H9 (cell line): ENCODE measurements around the gene PPP2R3B. TPM values are rescaled to one million over a fixed set of nuclear protein-coding genes. Genes with fewer than 3 reads are reported as not detected.
"Not testable (repeated sequence)": the region's sequence is repeated elsewhere in the genome, so short reads cannot be mapped to it uniquely, and the experiment has no call there.

Source experiments
- DNase-seq: peaks from one replicate; pipeline ENCODE4 v3.0.0-alpha.2; 2017
- H2AFZ ChIP-seq: one replicate; pipeline ENCODE4 v1.6.1; 2013; ENCODE audit warnings: mild to moderate bottlenecking, low read length, control low read depth, moderate library complexity
- H2AK5ac ChIP-seq: 2 replicates; pipeline ENCODE4 v1.6.1; 2013; ENCODE audit warnings: low read length, control low read depth, mixed read lengths; ENCODE audit not compliant: insufficient read length
- H2BK120ac ChIP-seq: one replicate; pipeline ENCODE4 v1.6.1; 2013; ENCODE audit warnings: low read depth, mild to moderate bottlenecking, low read length, control low read depth, inconsistent platforms; ENCODE audit not compliant: poor library complexity, severe bottlenecking
- H2BK12ac ChIP-seq: 2 replicates; pipeline ENCODE4 v1.6.1; 2013; ENCODE audit warnings: low read length, control low read depth, mixed read lengths, low read depth; ENCODE audit not compliant: insufficient read length
- H2BK15ac ChIP-seq: 2 replicates; pipeline ENCODE4 v1.6.1; 2013; ENCODE audit warnings: low read depth, low read length, control low read depth
- H2BK20ac ChIP-seq: one replicate; pipeline ENCODE4 v1.6.1; 2013; ENCODE audit warnings: low read depth, mild to moderate bottlenecking, low read length, control low read depth, inconsistent platforms; ENCODE audit not compliant: poor library complexity, severe bottlenecking
- H2BK5ac ChIP-seq: 2 replicates; pipeline ENCODE4 v1.6.1; 2013; ENCODE audit warnings: low read length, control low read depth, mixed read lengths; ENCODE audit not compliant: insufficient read length
- H3K14ac ChIP-seq: 2 replicates; pipeline ENCODE4 v1.6.1; 2013; ENCODE audit warnings: low read length, control low read depth; ENCODE audit not compliant: insufficient read depth
- H3K18ac ChIP-seq: 2 replicates; pipeline ENCODE4 v1.6.1; 2013; ENCODE audit warnings: low read depth, mild to moderate bottlenecking, mixed read lengths, low read length, control low read depth; ENCODE audit not compliant: insufficient read length
- H3K23ac ChIP-seq: 2 replicates; pipeline ENCODE4 v1.6.1; 2013; ENCODE audit warnings: low read length, control low read depth, mixed read lengths, low read depth; ENCODE audit not compliant: insufficient read length
- H3K23me2 ChIP-seq: 2 replicates; pipeline ENCODE4 v1.6.1; 2013; ENCODE audit warnings: low read depth, mild to moderate bottlenecking, mixed read lengths, low read length, control low read depth; ENCODE audit not compliant: insufficient read length, poor library complexity, severe bottlenecking
- H3K27ac ChIP-seq: 2 replicates; pipeline ENCODE4 v1.5.1; 2013; ENCODE audit warnings: low read length, control low read depth, mixed read lengths, low read depth; ENCODE audit not compliant: insufficient read length
- H3K27me3 ChIP-seq: 2 replicates; pipeline ENCODE4 v1.6.1; 2013; ENCODE audit warnings: low read length, control low read depth, inconsistent platforms; ENCODE audit not compliant: insufficient read depth
- H3K4ac ChIP-seq: 2 replicates; pipeline ENCODE4 v1.6.1; 2013; ENCODE audit warnings: low read depth, mild to moderate bottlenecking, control low read depth, inconsistent platforms, low read length, moderate library complexity
- H3K4me1 ChIP-seq: 2 replicates; pipeline ENCODE4 v1.6.1; 2013; ENCODE audit warnings: low read length, control low read depth, inconsistent platforms; ENCODE audit not compliant: insufficient read depth
- H3K4me2 ChIP-seq: 2 replicates; pipeline ENCODE4 v1.6.1; 2013; ENCODE audit warnings: low read length, control low read depth, mixed read lengths; ENCODE audit not compliant: insufficient read length, insufficient read depth
- H3K56ac ChIP-seq: 2 replicates; pipeline ENCODE4 v1.6.1; 2013; ENCODE audit warnings: low read depth, mild to moderate bottlenecking, mixed read lengths, low read length, control low read depth; ENCODE audit not compliant: insufficient read length
- H3K79me1 ChIP-seq: 2 replicates; pipeline ENCODE4 v1.6.1; 2013; ENCODE audit warnings: low read depth, mild to moderate bottlenecking, moderate library complexity, low read length, control low read depth, inconsistent platforms; ENCODE audit not compliant: insufficient read depth, poor library complexity, severe bottlenecking
- H3K79me2 ChIP-seq: 2 replicates; pipeline ENCODE4 v1.6.1; 2013; ENCODE audit warnings: low read length, control low read depth, inconsistent platforms; ENCODE audit not compliant: insufficient read depth
- H3K9ac ChIP-seq: 2 replicates; pipeline ENCODE4 v1.6.1; 2013; ENCODE audit warnings: low read length, control low read depth, mixed read lengths; ENCODE audit not compliant: insufficient read length; ENCODE audit errors: extremely low read depth
- H3K9me3 ChIP-seq: one replicate; pipeline ENCODE4 v1.6.1; 2013; ENCODE audit warnings: low read depth, low read length, inconsistent platforms; ENCODE audit not compliant: control insufficient read depth
- H3T11ph ChIP-seq: one replicate; pipeline ENCODE4 v1.6.1; 2013; ENCODE audit warnings: mild to moderate bottlenecking, low read length, control low read depth, inconsistent platforms
- H4K20me1 ChIP-seq: one replicate; pipeline ENCODE4 v1.6.1; 2013; ENCODE audit not compliant: control insufficient read depth, insufficient read length, insufficient read depth
- H4K5ac ChIP-seq: 2 replicates; pipeline ENCODE4 v1.6.1; 2013; ENCODE audit warnings: low read depth, mild to moderate bottlenecking, mixed read lengths, low read length, control low read depth; ENCODE audit not compliant: insufficient read length
- H4K8ac ChIP-seq: replicated peaks from 2 replicates; pipeline ENCODE4 v1.6.1; 2013; ENCODE audit warnings: low read length, control low read depth, mixed read lengths, low read depth; ENCODE audit not compliant: insufficient read length
- H4K91ac ChIP-seq: 2 replicates; pipeline ENCODE4 v1.6.1; 2013; ENCODE audit warnings: low read depth, mild to moderate bottlenecking, moderate library complexity, mixed read lengths, low read length, control low read depth; ENCODE audit not compliant: insufficient read length
- H3K27ac Mint-ChIP-seq, 3 experiments: 2 replicates in 2 of 3; 3 replicates in 1 of 3; pipeline ENCODE4 v1.8.0; 2020 to 2021; ENCODE audit warnings: mixed read lengths in 3 of 3, mild to moderate bottlenecking in 1 of 3, moderate library complexity in 1 of 3
- H3K27me3 Mint-ChIP-seq: 2 replicates; pipeline ENCODE4 v1.8.0; 2021; ENCODE audit warnings: low read depth, mild to moderate bottlenecking, moderate library complexity, mixed read lengths
- H3K36me3 Mint-ChIP-seq, 3 experiments: 2 replicates in 2 of 3; 3 replicates in 1 of 3; pipeline ENCODE4 v1.8.0; 2020 to 2021; ENCODE audit warnings: low read depth in 3 of 3, mixed read lengths in 3 of 3; ENCODE audit not compliant: insufficient read depth in 1 of 3
- H3K4me1 Mint-ChIP-seq, 2 experiments: 2 replicates each; pipeline ENCODE4 v1.8.0; 2020; ENCODE audit warnings: mixed read lengths in 2 of 2
- H3K4me3 Mint-ChIP-seq, 2 experiments: 2 replicates in 1 of 2; 3 replicates in 1 of 2; pipeline ENCODE4 v1.8.0; 2020 to 2021; ENCODE audit warnings: mild to moderate bottlenecking in 2 of 2, mixed read lengths in 2 of 2, moderate library complexity in 1 of 2
- H3K9me3 Mint-ChIP-seq, 2 experiments: 2 replicates in 1 of 2; 3 replicates in 1 of 2; pipeline ENCODE4 v1.8.0; 2020; ENCODE audit warnings: mild to moderate bottlenecking in 2 of 2, mixed read lengths in 2 of 2, moderate library complexity in 1 of 2
- WGBS: extraction: QIAGEN DNeasy Blood & Tissue Kit; methylation state at CpG from one replicate; pipeline ENCODE4 v1.1.7; 2013; ENCODE audit warnings: missing lambda C conversion rate, low lambda C conversion rate, mixed read lengths; ENCODE audit not compliant: insufficient read length; ENCODE audit errors: extremely low coverage; 5-methylcytosine and 5-hydroxymethylcytosine counted together
- total RNA-seq: library from RNA; stranded (reverse); gene quantifications from 2 replicates; pipeline ENCODE4 v1.2.1, GENCODE V29; 2021
- TF ChIP-seq, protein P1 (sequence below): fragments of 200-600 bp; sonication (generic); conservative IDR thresholded peaks from 3 replicates; pipeline ENCODE4 v1.8.0; 2021; ENCODE audit warnings: antibody characterized with exemption, mild to moderate bottlenecking

Gene PPP2R3B
- total RNA-seq, 1 experiment from 2014 or later: 72.1 TPM

DNA sequence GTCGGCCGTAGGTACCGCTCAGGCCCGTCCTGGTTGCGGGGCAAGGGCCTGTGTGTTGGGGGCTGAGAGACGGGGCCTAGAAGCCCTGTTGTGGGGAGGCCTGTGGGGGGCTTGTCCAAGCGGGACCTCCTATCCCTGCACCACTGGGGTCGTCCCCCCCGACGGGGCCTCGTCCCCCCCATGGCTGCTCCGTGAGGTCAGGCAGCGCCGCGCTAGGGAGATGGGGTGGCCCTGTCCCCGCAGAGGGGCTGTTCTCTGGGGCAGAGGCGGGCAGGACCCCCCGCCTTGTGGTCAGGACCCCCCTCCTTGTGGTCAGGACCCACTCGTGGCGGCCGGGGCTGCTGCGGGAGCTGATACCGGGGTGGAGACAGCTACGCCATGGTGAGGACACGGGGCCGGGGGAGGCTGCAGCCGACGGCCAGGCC is 56.0 kb downstream of the PPP2R3B start:
- no peak for DNase-seq

DNA sequence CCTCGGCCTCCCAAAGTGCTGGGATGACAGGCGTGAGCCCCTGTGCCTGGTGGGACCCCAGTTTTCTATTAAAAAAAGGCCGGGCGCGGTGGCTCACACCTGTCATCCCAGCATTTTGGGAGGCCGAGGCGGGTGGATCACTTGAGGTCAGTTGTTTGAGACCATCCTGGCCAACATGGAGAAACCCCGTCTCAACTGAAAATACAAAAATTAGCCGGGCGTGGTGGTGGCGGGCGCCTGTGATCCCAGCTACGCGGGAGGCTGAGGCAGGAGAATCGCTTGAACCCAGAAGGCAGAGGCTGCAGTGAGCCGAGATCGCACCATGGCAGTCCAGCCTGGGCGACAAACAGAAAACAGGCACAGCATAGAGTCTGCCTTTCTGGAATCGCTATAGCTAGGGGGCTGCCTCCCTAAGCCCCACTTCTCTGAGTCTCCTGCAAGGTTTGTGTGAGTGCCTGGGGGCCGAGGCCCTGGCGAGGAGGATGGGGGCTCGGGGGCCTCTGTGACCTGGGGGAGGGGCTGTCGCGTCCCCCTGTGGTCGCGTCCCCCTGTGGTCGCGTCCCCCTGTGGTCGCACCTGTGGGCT is 56.5 kb downstream of the PPP2R3B start:
- not testable (repeated sequence) for H3K23ac ChIP-seq, H2BK120ac ChIP-seq, H3K4ac ChIP-seq, H3K4me2 ChIP-seq, H3K27ac Mint-ChIP-seq, H3K27me3 ChIP-seq, H2AK5ac ChIP-seq, H3K4me1 ChIP-seq, H4K91ac ChIP-seq, H3K79me1 ChIP-seq, H3K79me2 ChIP-seq, H2BK15ac ChIP-seq, H4K8ac ChIP-seq, H4K5ac ChIP-seq, H2AFZ ChIP-seq, H3K27ac ChIP-seq, H2BK20ac ChIP-seq, H3K27me3 Mint-ChIP-seq, DNase-seq, H3K18ac ChIP-seq, H3K4me1 Mint-ChIP-seq, H3K9me3 ChIP-seq, H3K23me2 ChIP-seq, H2BK5ac ChIP-seq, H3K56ac ChIP-seq, H3K4me3 Mint-ChIP-seq, H3K14ac ChIP-seq, H3K9ac ChIP-seq, H2BK12ac ChIP-seq, H4K20me1 ChIP-seq, H3T11ph ChIP-seq
- no CpG with 5 or more reads among the region's 29 CpGs for WGBS
- Mint-ChIP-seq H3K36me3 (peaks cover 2 to 13% (median 2%) of the 10 kb centered on the region in 3 experiments; a peak in 4 of 7 replicates), H3K9me3 (peaks cover 11 to 12% of the 10 kb centered on the region in 2 experiments)

More for the DNA sequence above, 56.0 kb downstream of the PPP2R3B start:
- peaks cover 2 to 13% (median 4%) of the 10 kb centered on the region in 3 experiments; a peak in 5 of 7 replicates for H3K36me3 Mint-ChIP-seq
- H3K14ac ChIP-seq: no peak overlapping the region
- no peak overlapping the region for H3K56ac ChIP-seq
- no peak overlapping the region for H3K27ac ChIP-seq
- no peak overlapping the region for H3K18ac ChIP-seq
- no peak overlapping the region for H3T11ph ChIP-seq
- H3K9me3 Mint-ChIP-seq: peaks cover 11 to 12% of the 10 kb centered on the region in 2 experiments
- H2BK15ac ChIP-seq: no peak overlapping the region
- no peaks in the 10 kb centered on the region for H3K23me2 ChIP-seq
- WGBS: no CpG with 5 or more reads among the region's 28 CpGs
- peaks cover 0 to 5% of the 10 kb centered on the region in 2 experiments; a peak in 2 of 4 replicates for H3K4me1 Mint-ChIP-seq
- H3K79me2 ChIP-seq: no peaks in the 10 kb centered on the region
- no peak overlapping the region for H3K4ac ChIP-seq
- no peaks in the 10 kb centered on the region for H3K27me3 ChIP-seq
- no peak overlapping the region for H3K23ac ChIP-seq
- peaks cover 5% of the 10 kb centered on the region for H3K27me3 Mint-ChIP-seq
- no peak overlapping the region for H2AK5ac ChIP-seq
- no peak overlapping the region for H2BK20ac ChIP-seq
- no peaks in the 10 kb centered on the region for H4K20me1 ChIP-seq
- no peaks in the 10 kb centered on the region for H3K79me1 ChIP-seq
- no peak overlapping the region for H4K8ac ChIP-seq
- no peak overlapping the region for H3K4me2 ChIP-seq
- H3K4me1 ChIP-seq: no peaks in the 10 kb centered on the region
- H3K9ac ChIP-seq: no peak overlapping the region
- no peak overlapping the region for H3K27ac Mint-ChIP-seq
- H3K9me3 ChIP-seq: no peaks in the 10 kb centered on the region
- no peak overlapping the region for H3K4me3 Mint-ChIP-seq
- H2BK120ac ChIP-seq: no peak overlapping the region
- no peak overlapping the region for H2BK12ac ChIP-seq
- H4K91ac ChIP-seq: no peak overlapping the region
- H4K5ac ChIP-seq: no peak overlapping the region
- H2BK5ac ChIP-seq: no peak overlapping the region
- no peak overlapping the region for H2AFZ ChIP-seq
- TF ChIP-seq, protein P1, sequence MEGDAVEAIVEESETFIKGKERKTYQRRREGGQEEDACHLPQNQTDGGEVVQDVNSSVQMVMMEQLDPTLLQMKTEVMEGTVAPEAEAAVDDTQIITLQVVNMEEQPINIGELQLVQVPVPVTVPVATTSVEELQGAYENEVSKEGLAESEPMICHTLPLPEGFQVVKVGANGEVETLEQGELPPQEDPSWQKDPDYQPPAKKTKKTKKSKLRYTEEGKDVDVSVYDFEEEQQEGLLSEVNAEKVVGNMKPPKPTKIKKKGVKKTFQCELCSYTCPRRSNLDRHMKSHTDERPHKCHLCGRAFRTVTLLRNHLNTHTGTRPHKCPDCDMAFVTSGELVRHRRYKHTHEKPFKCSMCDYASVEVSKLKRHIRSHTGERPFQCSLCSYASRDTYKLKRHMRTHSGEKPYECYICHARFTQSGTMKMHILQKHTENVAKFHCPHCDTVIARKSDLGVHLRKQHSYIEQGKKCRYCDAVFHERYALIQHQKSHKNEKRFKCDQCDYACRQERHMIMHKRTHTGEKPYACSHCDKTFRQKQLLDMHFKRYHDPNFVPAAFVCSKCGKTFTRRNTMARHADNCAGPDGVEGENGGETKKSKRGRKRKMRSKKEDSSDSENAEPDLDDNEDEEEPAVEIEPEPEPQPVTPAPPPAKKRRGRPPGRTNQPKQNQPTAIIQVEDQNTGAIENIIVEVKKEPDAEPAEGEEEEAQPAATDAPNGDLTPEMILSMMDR: no peak
